ENCODE measurements around the gene ATP5PD.

DNA sequence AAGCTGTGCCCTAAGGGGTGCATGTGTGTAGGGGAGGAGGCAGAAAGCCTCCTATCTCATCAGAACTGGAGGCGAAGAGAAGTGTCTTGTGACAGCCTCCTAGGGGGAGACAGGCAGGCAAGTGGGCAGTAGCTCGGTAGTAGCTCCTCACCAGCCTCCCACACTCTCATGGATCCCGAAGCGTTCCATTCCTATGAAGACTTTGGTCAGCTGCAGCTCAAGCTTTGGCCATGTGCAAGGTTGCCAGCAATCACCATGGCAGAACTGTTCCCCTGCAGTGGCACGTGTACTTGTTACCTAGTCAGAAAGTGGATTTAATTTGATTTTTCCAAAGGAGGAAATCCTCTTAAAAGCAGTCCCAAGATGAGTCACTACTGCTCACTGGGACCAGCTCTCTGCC, 27.6 kb downstream of the ATP5PD start:
- no peak for TF ChIP-seq EZH2phosphoT487 (IDR thresholded peaks at IDR 0.05; ENCODE audit: borderline replicate concordance, low read length)
- TF ChIP-seq, protein P1, sequence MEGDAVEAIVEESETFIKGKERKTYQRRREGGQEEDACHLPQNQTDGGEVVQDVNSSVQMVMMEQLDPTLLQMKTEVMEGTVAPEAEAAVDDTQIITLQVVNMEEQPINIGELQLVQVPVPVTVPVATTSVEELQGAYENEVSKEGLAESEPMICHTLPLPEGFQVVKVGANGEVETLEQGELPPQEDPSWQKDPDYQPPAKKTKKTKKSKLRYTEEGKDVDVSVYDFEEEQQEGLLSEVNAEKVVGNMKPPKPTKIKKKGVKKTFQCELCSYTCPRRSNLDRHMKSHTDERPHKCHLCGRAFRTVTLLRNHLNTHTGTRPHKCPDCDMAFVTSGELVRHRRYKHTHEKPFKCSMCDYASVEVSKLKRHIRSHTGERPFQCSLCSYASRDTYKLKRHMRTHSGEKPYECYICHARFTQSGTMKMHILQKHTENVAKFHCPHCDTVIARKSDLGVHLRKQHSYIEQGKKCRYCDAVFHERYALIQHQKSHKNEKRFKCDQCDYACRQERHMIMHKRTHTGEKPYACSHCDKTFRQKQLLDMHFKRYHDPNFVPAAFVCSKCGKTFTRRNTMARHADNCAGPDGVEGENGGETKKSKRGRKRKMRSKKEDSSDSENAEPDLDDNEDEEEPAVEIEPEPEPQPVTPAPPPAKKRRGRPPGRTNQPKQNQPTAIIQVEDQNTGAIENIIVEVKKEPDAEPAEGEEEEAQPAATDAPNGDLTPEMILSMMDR (IDR thresholded peaks at IDR 0.05; ENCODE audit: low read depth, low read length, poor library complexity, severe bottlenecking) = no peak

Measured in DOHH2 (cell line).